Coronary artery (tissue), 2 donors: ENCODE data around the gene COMMD10.

ENCODE experiments used
- DNase-seq: peaks from one replicate; pipeline ENCODE4 v3.0.0-alpha.2; 2017; ENCODE audit warnings: low spot score
- H3K27ac ChIP-seq, 2 donors: fragments of 200-600 bp; sonication (generic); one replicate each; pipeline ENCODE4 v1.5.1; 2016 to 2019
- H3K4me3 ChIP-seq: fragments of 200-600 bp; sonication (generic); 2 replicates; pipeline ENCODE4 v1.5.1; 2016; ENCODE audit warnings: mild to moderate bottlenecking, moderate library complexity
- CTCF ChIP-seq: fragments of 200-600 bp; sonication (generic); IDR thresholded peaks from one replicate; pipeline ENCODE4 v1.5.1; 2019; ENCODE audit warnings: antibody characterized with exemption

Gene COMMD10

GRCh38 chr5:116329503-116329902 lies 244.7 kb downstream of the COMMD10 start:
- H3K27ac ChIP-seq = no peak overlapping the region
- TF ChIP-seq CTCF = no peak
- no peak overlapping the region for H3K4me3 ChIP-seq
- no peak for DNase-seq

- DNase-seq = no peak
- Histone ChIP-seq H3K4me3 (no peak overlapping the region), H3K27ac (no peak overlapping the region)
- no peak for TF ChIP-seq CTCF
These were observed 256.0 kb downstream of the COMMD10 start for GRCh38 chr5:116340799-116341198.
